A673 (cell line): Measurements from ENCODE around the gene PLVAP. TPM values are rescaled to one million over a fixed set of nuclear protein-coding genes. Genes with fewer than 3 reads are reported as not detected.
A peak's percentile ranks its signal among the peaks of the same experiment; 100 is the strongest.

ENCODE experiments used
- BruUV-seq: library from RNA; stranded (reverse); fragments of 400-500 nt; replicated peaks from 2 replicates; lab custom pipeline; 2021; lab: Mats Ljungman, UMichigan
- CTCF ChIA-PET: fragments of 300-600 bp; sonication (Branson Sonifier 250); formaldehyde crosslinking; loops from one replicate; lab custom pipeline; 2022; ENCODE audit warnings: antibody characterized with exemption; lab: Charles Lee
- POLR2A ChIA-PET: fragments of 300-600 bp; sonication (Branson Sonifier 250); formaldehyde crosslinking; loops from one replicate; lab custom pipeline; 2022; ENCODE audit warnings: antibody characterized with exemption; ENCODE audit not compliant: low non-redundant PET; lab: Charles Lee
- DNase-seq: peaks from one replicate; pipeline ENCODE4 v3.0.0-alpha.2; 2015; ENCODE audit warnings: low spot score
- H3K27ac ChIP-seq: fragments of 200-600 bp; sonication (generic); 2 replicates; pipeline ENCODE4 v1.5.1; 2016; ENCODE audit warnings: mixed run types, low read depth, mild to moderate bottlenecking, mixed read lengths, antibody characterized with exemption, low read length; ENCODE audit not compliant: poor library complexity, severe bottlenecking
- H3K27me3 ChIP-seq: fragments of 200-600 bp; sonication (generic); replicated peaks from 2 replicates; pipeline ENCODE4 v1.6.1; 2017; ENCODE audit warnings: mixed run types, low read depth, mild to moderate bottlenecking, mixed read lengths, antibody characterized with exemption, low read length; ENCODE audit not compliant: insufficient read depth, poor library complexity
- H3K36me3 ChIP-seq: fragments of 200-600 bp; sonication (generic); 2 replicates; pipeline ENCODE4 v1.6.1; 2016; ENCODE audit warnings: mixed run types, mild to moderate bottlenecking, mixed read lengths, antibody characterized with exemption, low read length; ENCODE audit not compliant: insufficient read depth, poor library complexity, severe bottlenecking
- H3K4me1 ChIP-seq: fragments of 200-600 bp; sonication (generic); 2 replicates; pipeline ENCODE4 v1.6.1; 2017; ENCODE audit warnings: mixed run types, mild to moderate bottlenecking, mixed read lengths, antibody characterized with exemption, low read length; ENCODE audit not compliant: insufficient read depth, poor library complexity, severe bottlenecking
- H3K4me3 ChIP-seq: fragments of 200-600 bp; sonication (generic); 2 replicates; pipeline ENCODE4 v1.5.1; 2016; ENCODE audit warnings: low read depth, mixed run types, mild to moderate bottlenecking, mixed read lengths, low read length; ENCODE audit not compliant: poor library complexity, severe bottlenecking
- H3K9me3 ChIP-seq: fragments of 200-600 bp; sonication (generic); 2 replicates; pipeline ENCODE4 v1.6.1; 2016; ENCODE audit warnings: mixed run types, low read depth, mild to moderate bottlenecking, mixed read lengths, antibody characterized with exemption, low read length; ENCODE audit not compliant: poor library complexity, severe bottlenecking
- CTCF ChIP-seq: fragments of 300-800, 200-600 bp; sonication (generic); conservative IDR thresholded peaks from 2 replicates; pipeline ENCODE4 v1.5.1; 2017; ENCODE audit warnings: low read depth, mild to moderate bottlenecking, antibody characterized with exemption, low read length, moderate library complexity, mixed read lengths
- EZH2 ChIP-seq: fragments of 200-600 bp; sonication (generic); IDR thresholded peaks from 2 replicates; pipeline ENCODE4 v1.6.1; 2017; ENCODE audit warnings: borderline replicate concordance, low read depth, mild to moderate bottlenecking, mixed read lengths, antibody characterized with exemption, low read length; ENCODE audit not compliant: poor library complexity, severe bottlenecking
- intact Hi-C: fragments of 100-400 bp; cut with micrococcal nuclease; formaldehyde crosslinking; loops from one replicate; pipeline ENCODE4 v1.10.0; 2022; ENCODE audit not compliant: unreplicated experiment
- total RNA-seq: library from RNA; stranded (reverse); gene quantifications from 2 replicates; pipeline ENCODE4 v1.2.3, GENCODE V29; 2021

Gene PLVAP
- total RNA-seq, 1 experiment from 2014 or later, result 0.24 TPM

- no peak for DNase-seq
- no peaks in the 10 kb centered on the region for H3K27me3 ChIP-seq
- H3K9me3 ChIP-seq, result no peaks in the 10 kb centered on the region
- POLR2A ChIA-PET, result no interaction called here
- peaks cover 3% of the 10 kb centered on the region for H3K36me3 ChIP-seq
- intact Hi-C loops, result no loop called here
- no peak overlapping the region for H3K4me3 ChIP-seq
- CTCF ChIA-PET, result no interaction called here
- no peak overlapping the region for H3K27ac ChIP-seq
- TF ChIP-seq CTCF (no peak), EZH2 (no peak)
- BruUV-seq, result no TSS peak
- peaks cover 5% of the 10 kb centered on the region for H3K4me1 ChIP-seq
Measured at GRCh38 chr19:17421942-17422341, 44.8 kb upstream of the PLVAP start.

- intact Hi-C loops, result no loop called here
- peaks cover 3% of the 10 kb centered on the region for H3K36me3 ChIP-seq
- H3K4me1 ChIP-seq, result peaks cover 5% of the 10 kb centered on the region
- no peak for DNase-seq
- peak overlapping the region; percentile 81 for H3K27ac ChIP-seq
- peak overlapping the region; percentile 92 for H3K4me3 ChIP-seq
- H3K9me3 ChIP-seq, result no peaks in the 10 kb centered on the region
- TSS peak; percentile 49 for BruUV-seq
- TF ChIP-seq CTCF (no peak), EZH2 (no peak)
- ChIA-PET CTCF (no interaction called here), POLR2A (no interaction called here)
- H3K27me3 ChIP-seq, result no peaks in the 10 kb centered on the region
Measured at GRCh38 chr19:17420475-17420924, 43.4 kb upstream of the PLVAP start.

- BruUV-seq, result no TSS peak
- Histone ChIP-seq H3K27ac (peak within 1 kb of the TSS; percentile 81), H3K27me3 (no peaks in the 10 kb centered on the region), H3K36me3 (peaks cover 3% of the 10 kb centered on the region), H3K9me3 (no peaks in the 10 kb centered on the region), H3K4me1 (peaks cover 3% of the 10 kb centered on the region), H3K4me3 (peak within 1 kb of the TSS; percentile 92)
- intact Hi-C loops, result no loop called here
- ChIA-PET POLR2A (interaction anchor here (0.5 to 0.8 kb wide), 3 partner anchors 49 to 517 kb away, joined by 3 to 7 read pairs (median 4); no protein-coding TSS in a partner anchor), CTCF (interaction anchor here (0.5 to 1.2 kb wide), 3 partner anchors 35 to 346 kb away, joined by 3 to 13 read pairs (median 3); no protein-coding TSS in a partner anchor)
- DNase-seq, result peak; percentile 100
- TF ChIP-seq EZH2 (no peak), CTCF (no peak)
Measured at GRCh38 chr19:17419621-17420474, 42.7 kb upstream of the PLVAP start, which contains the start of gene MVB12A. TSS of gene MVB12A (plus strand) at chr19:17420047. CDS start at chr19:17420136, 89 bp downstream.
